ENCODE measurements around the gene TMEM50B.
A peak's percentile ranks its signal among the peaks of the same experiment; 100 is the strongest.
"Not testable (repeated sequence)": the region's sequence is repeated elsewhere in the genome, so short reads cannot be mapped to it uniquely, and the experiment has no call there.

TMEM50B gene

GRCh38 chr21:33412832-33413519, 66.8 kb downstream of the TMEM50B start:
- peaks cover 38% of the 10 kb centered on the region; the same call in 1 of the 2 replicates for H3K36me3 ChIP-seq (ENCODE audit: insufficient read depth, low read length)
- H3K9ac ChIP-seq (ENCODE audit: low read depth, low read length, poor library complexity, severe bottlenecking): no peak overlapping the region
- no peak overlapping the region for H2AFZ ChIP-seq (ENCODE audit: low read length)
- peaks cover 79% of the 10 kb centered on the region for H3K79me2 ChIP-seq (ENCODE audit: insufficient read depth, low read length)
- no peaks in the 10 kb centered on the region for H3K9me3 ChIP-seq (ENCODE audit: insufficient read depth, low read depth, low read length)
- no peaks in the 10 kb centered on the region for H3K9me2 ChIP-seq (replicated peaks; ENCODE audit: low read depth, low read length)
- H3K27me3 ChIP-seq (ENCODE audit: insufficient read depth, low read length, poor library complexity, severe bottlenecking): no peaks in the 10 kb centered on the region
- no peaks in the 10 kb centered on the region for H3F3A ChIP-seq (ENCODE audit: low read depth)
- peaks cover 9% of the 10 kb centered on the region for H3K4me1 ChIP-seq (ENCODE audit: insufficient read depth, low read length, poor library complexity, severe bottlenecking)
- H4K20me1 ChIP-seq (ENCODE audit: insufficient read depth, low read length, poor library complexity, severe bottlenecking): peaks cover 35% of the 10 kb centered on the region
- peak overlapping the region; percentile 17 for H3K4me3 ChIP-seq (ENCODE audit: low read length, poor library complexity, severe bottlenecking)
- H3K4me2 ChIP-seq (ENCODE audit: low read depth, low read length, poor library complexity, severe bottlenecking): peak overlapping the region; percentile 38
- no peak for TF ChIP-seq CTCF (conservative IDR thresholded peaks at IDR 0.05; ENCODE audit: low read length)
- no peak for TF ChIP-seq EZH2phosphoT487 (IDR thresholded peaks at IDR 0.05; ENCODE audit: borderline replicate concordance)

DNA sequence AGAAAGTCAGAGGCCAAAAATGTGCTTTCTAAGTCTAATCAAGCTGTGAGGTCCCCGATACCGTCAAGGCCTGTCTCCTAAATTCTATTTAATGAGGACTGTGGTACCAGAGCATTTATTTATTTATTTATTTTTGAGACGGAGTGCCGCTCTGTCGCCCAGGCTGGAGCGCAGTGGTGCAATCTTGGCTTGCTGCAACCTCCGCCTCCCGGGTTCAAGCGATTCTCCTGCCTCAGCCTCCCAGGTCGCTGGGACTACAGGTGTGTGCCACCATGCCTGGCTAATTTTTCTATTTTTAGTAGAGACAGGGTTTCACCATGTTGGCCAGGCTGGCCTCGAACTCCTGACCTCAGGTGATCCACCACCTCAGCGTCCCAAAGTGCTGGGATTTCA, 67.3 kb downstream of the TMEM50B start:
- H3K4me1 ChIP-seq (ENCODE audit: insufficient read depth, low read length, poor library complexity, severe bottlenecking); H3K4me3 ChIP-seq (ENCODE audit: low read length, poor library complexity, severe bottlenecking): not testable (repeated sequence)
- H4K20me1 ChIP-seq (ENCODE audit: insufficient read depth, low read length, poor library complexity, severe bottlenecking): peaks cover 35% of the 10 kb centered on the region

GRCh38 chr21:33411949-33412430, 67.8 kb downstream of the TMEM50B start:
- Histone ChIP-seq H3K27me3 (ENCODE audit: insufficient read depth, low read length, poor library complexity, severe bottlenecking) (no peaks in the 10 kb centered on the region), H3K36me3 (ENCODE audit: insufficient read depth, low read length) (peaks cover 29% of the 10 kb centered on the region; the same call in 1 of the 2 replicates), H3K9ac (ENCODE audit: low read depth, low read length, poor library complexity, severe bottlenecking) (no peak overlapping the region), H3K9me2 (replicated peaks; ENCODE audit: low read depth, low read length) (no peaks in the 10 kb centered on the region), H2AFZ (ENCODE audit: low read length) (no peak overlapping the region), H3K4me3 (ENCODE audit: low read length, poor library complexity, severe bottlenecking) (no peak overlapping the region), H3F3A (ENCODE audit: low read depth) (no peaks in the 10 kb centered on the region), H3K4me1 (ENCODE audit: insufficient read depth, low read length, poor library complexity, severe bottlenecking) (peaks cover 14% of the 10 kb centered on the region), H4K20me1 (ENCODE audit: insufficient read depth, low read length, poor library complexity, severe bottlenecking) (peaks cover 36% of the 10 kb centered on the region), H3K4me2 (ENCODE audit: low read depth, low read length, poor library complexity, severe bottlenecking) (no peak overlapping the region), H3K79me2 (ENCODE audit: insufficient read depth, low read length) (peaks cover 82% of the 10 kb centered on the region), H3K9me3 (ENCODE audit: insufficient read depth, low read depth, low read length) (no peaks in the 10 kb centered on the region)
- TF ChIP-seq EZH2phosphoT487 (IDR thresholded peaks at IDR 0.05; ENCODE audit: borderline replicate concordance) (no peak), CTCF (conservative IDR thresholded peaks at IDR 0.05; ENCODE audit: low read length) (no peak)

More for the DNA sequence above, 67.3 kb downstream of the TMEM50B start:
- Histone ChIP-seq H3K79me2 (ENCODE audit: insufficient read depth, low read length) (peaks cover 78% of the 10 kb centered on the region), H3K36me3 (ENCODE audit: insufficient read depth, low read length) (peaks cover 34% of the 10 kb centered on the region; the same call in 1 of the 2 replicates), H3K4me2 (ENCODE audit: low read depth, low read length, poor library complexity, severe bottlenecking) (peak overlapping the region; percentile 38)
- not testable (repeated sequence) for H3K9me2 ChIP-seq (replicated peaks; ENCODE audit: low read depth, low read length); H3K27me3 ChIP-seq (ENCODE audit: insufficient read depth, low read length, poor library complexity, severe bottlenecking); H3F3A ChIP-seq (ENCODE audit: low read depth); H3K9me3 ChIP-seq (ENCODE audit: insufficient read depth, low read depth, low read length); H3K9ac ChIP-seq (ENCODE audit: low read depth, low read length, poor library complexity, severe bottlenecking); H2AFZ ChIP-seq (ENCODE audit: low read length)

- Histone ChIP-seq H3K9me2 (replicated peaks; ENCODE audit: low read depth, low read length) (no peaks in the 10 kb centered on the region), H3K4me2 (ENCODE audit: low read depth, low read length, poor library complexity, severe bottlenecking) (peak overlapping the region; percentile 90), H3K27me3 (ENCODE audit: insufficient read depth, low read length, poor library complexity, severe bottlenecking) (no peaks in the 10 kb centered on the region), H3K36me3 (ENCODE audit: insufficient read depth, low read length) (peaks cover 7% of the 10 kb centered on the region; the same call in 1 of the 2 replicates), H3K9me3 (ENCODE audit: insufficient read depth, low read depth, low read length) (no peaks in the 10 kb centered on the region), H3K4me3 (ENCODE audit: low read length, poor library complexity, severe bottlenecking) (peak overlapping the region; percentile 86), H3F3A (ENCODE audit: low read depth) (no peaks in the 10 kb centered on the region), H3K79me2 (ENCODE audit: insufficient read depth, low read length) (peaks cover 80% of the 10 kb centered on the region), H2AFZ (ENCODE audit: low read length) (no peak overlapping the region), H4K20me1 (ENCODE audit: insufficient read depth, low read length, poor library complexity, severe bottlenecking) (peaks cover 44% of the 10 kb centered on the region), H3K9ac (ENCODE audit: low read depth, low read length, poor library complexity, severe bottlenecking) (peak overlapping the region; percentile 96), H3K4me1 (ENCODE audit: insufficient read depth, low read length, poor library complexity, severe bottlenecking) (peaks cover 34% of the 10 kb centered on the region)
- TF ChIP-seq EZH2phosphoT487 (IDR thresholded peaks at IDR 0.05; ENCODE audit: borderline replicate concordance) (no peak), CTCF (conservative IDR thresholded peaks at IDR 0.05; ENCODE audit: low read length) (no peak)
These were observed 73.3 kb downstream of the TMEM50B start for GRCh38 chr21:33406493-33406892.

Data from Loucy (cell line).